HG03571 (cell line): Measurements from ENCODE around the gene KCNQ4.

Source experiments
- ATAC-seq: cut with Tn5 transposase; IDR thresholded peaks from one replicate; pipeline ENCODE4 v1.9.1; 2021; ENCODE audit not compliant: unreplicated experiment

KCNQ4 gene

GRCh38 chr1:40754201-40754600 is 29.4 kb upstream of the KCNQ4 start:
- ATAC-seq = no peak

DNA sequence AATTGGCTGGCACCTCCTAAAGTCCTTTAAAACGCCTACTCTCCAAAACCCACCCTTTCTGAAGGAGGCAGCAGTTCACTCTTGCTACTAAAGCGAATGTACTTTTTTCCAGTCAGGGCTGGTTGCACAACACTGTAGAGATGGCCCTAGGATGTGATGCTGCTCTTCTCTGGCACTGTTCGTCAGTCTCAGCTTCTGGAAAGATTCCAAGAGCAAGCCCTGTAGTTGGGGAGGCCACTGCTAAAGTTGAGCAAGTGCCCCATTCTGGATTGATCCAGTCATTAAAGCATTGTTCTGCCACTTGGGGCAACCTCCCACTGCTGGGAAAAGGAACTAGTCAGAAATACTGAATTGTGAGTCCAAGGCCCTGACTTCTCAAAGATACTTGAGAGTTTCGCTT is 28.5 kb upstream of the KCNQ4 start:
- ATAC-seq = no peak

GRCh38 chr1:40756523-40756922 is 27.1 kb upstream of the KCNQ4 start:
- ATAC-seq = no peak

- no peak for ATAC-seq
Observed at GRCh38 chr1:40757084-40757483, 26.5 kb upstream of the KCNQ4 start.

- no peak for ATAC-seq
Observed at GRCh38 chr1:40758004-40758403, 25.6 kb upstream of the KCNQ4 start.

GRCh38 chr1:40758578-40759343 is 24.8 kb upstream of the KCNQ4 start:
- ATAC-seq = no peak

DNA sequence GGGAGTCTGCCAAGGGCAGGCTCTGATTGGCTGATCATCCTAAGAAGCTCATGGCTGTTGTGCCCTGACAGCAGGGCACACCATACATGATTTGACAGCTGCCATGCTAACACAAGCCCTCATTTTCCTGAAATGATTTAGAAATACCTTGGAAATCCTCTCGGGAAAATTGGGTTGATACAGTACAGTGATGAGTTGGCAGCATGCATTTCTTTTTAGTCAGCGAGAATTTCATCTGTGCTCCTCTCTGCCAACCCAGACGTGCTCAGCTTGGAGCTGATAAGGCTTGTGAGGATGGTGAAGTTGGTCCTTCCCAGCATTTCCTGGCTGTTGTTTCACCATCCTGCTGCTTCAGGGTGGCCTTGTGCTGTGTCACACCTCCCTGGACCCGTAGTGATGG is 22.6 kb upstream of the KCNQ4 start:
- no peak for ATAC-seq

GRCh38 chr1:40762144-40762923 is 21.3 kb upstream of the KCNQ4 start:
- no peak for ATAC-seq

DNA sequence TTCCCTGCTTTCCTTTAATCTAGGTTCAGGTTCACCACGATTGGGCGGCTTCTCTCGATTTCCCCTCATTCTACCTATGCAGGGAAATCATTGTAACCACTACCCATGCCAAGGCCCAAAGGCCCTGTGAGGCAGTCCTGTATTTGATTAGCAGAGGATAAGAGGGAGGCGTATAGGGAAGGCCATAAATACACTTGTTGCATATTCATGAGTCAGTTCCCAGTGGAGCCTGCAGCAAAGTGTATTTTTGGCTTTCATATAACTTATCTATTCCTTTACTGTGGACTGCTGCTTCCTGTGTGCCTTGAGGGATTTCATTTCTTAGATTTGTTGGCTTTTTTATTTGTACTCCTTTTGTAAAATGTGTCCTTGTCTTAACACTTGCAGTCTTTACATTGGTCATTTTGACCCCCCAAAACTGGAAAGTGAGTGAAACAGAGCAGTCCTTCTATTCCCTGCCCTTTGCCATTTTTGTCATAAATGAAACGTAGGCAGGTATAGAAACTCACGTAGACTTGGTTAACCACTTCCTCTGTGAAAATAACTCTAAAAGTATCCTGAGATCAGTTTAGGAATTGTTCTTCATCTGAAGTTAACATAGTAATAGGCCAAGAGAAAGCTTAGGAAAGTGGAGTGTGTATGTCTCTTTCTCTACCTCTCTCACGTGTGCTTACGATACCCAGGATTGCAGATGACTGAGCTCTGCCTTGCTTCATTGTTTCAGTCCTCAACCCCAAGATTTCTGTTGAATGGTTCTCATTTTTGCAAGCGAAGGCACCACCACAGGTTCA is 19.6 kb upstream of the KCNQ4 start:
- ATAC-seq = no peak

DNA sequence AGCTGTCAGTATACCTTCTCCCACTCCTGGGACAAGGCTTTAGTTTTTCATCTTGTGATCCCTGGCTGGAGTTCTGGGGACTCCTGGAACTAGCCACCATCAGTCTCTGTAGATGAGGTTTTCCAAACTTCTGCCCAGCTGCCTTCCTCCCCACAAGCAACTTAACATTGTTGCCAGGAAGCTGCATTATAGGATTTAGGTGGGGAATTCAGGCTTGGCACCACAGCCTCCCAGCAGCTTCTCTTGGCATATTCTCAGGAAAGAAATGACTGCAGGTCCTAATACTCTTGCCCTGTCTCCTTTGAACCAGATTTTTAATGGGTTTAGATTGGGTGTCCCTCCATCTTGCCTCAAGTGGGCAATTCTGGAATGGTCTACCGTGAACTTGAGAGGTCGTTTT is 18.6 kb upstream of the KCNQ4 start:
- ATAC-seq = no peak

DNA sequence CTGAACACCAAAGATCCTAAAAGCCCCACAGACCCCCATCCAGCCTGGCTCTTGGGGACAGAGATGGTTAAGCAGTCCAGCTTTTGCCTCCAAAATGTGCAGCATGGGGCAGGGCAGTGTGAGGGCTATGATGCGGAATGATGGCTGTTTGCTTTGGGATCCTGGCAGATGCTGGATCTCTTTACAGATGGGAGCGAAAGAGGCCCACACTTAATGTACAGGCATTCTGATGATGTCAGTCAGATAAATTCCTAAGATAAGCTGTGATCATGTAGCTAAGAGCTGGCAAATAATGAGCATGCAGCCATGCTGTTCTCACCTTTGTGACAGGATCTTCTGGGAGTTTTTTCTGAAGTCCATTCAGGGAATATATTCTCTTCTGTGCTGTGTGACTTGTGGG is 17.6 kb upstream of the KCNQ4 start:
- no peak for ATAC-seq

DNA sequence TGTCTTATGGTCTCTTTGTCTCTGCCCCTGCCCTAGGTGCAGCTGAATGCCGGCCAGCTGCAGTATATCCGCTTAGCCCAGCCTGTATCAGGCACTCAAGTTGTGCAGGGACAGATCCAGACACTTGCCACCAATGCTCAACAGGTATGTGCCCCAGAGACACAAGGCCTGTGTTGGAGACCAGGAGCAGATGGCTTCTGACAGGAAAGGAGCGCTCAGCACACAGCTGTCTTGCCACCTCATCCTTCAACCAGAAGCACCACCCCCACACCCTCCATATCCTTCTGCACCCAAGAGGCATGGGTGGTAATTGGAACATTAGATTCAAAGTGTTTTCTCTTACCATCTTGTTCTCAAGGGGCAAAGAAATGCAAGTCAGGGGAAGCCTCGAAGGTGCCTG is 17.0 kb upstream of the KCNQ4 start:
- ATAC-seq = no peak

- ATAC-seq = no peak
Observed at GRCh38 chr1:40768146-40768990, 15.2 kb upstream of the KCNQ4 start.

- ATAC-seq = no peak
Observed at GRCh38 chr1:40769815-40770214, 13.8 kb upstream of the KCNQ4 start.

DNA sequence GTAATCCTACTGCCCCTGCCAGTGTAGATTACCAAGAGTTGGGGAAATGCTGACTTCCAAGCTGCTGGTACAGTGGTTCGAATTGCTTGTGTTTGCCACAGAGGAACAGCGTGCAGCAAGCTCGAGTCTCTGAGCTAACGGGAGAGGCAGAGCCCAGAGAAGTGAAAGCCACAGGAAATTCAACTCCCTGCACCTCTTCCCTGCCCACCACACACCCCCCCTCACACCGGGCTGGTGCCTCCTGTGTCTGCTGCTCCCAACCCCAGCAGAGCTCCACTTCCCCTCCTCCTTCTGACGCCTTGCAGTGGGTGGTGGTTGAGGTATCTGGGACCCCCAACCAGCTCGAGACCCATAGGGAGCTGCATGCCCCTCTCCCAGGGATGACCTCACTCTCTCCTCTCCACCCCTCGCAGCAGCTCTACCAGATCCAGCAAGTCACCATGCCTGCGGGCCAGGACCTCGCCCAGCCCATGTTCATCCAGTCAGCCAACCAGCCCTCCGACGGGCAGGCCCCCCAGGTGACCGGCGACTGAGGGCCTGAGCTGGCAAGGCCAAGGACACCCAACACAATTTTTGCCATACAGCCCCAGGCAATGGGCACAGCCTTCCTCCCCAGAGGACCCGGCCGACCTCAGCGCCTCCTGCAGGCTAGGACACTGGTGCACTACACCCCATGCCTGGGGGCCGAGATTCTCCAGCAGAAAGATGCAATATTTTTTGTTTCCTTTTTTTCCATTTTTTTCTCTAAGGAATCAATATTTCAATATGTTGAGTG is 13.1 kb upstream of the KCNQ4 start:
- ATAC-seq = no peak

DNA sequence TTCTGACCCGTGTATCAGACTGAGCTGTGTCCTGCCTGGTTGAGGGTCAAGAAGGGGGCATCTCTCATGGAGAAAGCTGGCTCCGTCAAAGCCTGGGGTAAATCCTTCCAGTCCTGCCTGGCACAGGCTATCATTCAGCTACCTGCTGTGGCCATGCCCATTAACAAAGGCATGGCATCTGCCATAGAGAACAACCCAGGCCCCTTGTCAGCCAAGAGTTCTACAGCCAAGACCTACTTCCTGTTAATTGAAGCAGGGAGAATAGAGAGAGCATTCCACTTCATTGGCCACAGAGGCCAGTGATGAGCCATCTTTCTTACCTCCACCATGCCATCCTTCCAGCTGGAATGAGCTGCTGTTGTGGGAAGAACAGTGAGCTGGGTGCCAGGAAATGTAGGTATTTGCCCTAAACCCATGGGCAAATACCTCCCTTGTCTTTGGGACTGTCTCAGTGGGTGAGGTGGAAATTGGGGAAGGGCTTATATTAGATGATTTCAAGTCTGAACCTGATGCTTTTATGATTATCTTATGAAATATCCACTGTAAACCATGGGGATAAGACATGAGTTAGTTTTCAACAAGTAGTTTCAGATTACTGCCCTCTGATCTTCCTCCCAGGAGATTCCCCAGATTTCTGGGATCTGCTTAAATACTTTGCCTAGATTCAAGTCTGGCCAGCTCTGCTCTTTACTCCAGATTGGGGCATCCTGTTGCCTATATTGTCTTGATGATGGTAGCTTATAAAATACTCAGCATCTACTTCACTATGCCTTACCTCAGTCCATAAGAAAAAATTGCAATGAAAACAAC is 11.2 kb upstream of the KCNQ4 start:
- ATAC-seq = no peak

DNA sequence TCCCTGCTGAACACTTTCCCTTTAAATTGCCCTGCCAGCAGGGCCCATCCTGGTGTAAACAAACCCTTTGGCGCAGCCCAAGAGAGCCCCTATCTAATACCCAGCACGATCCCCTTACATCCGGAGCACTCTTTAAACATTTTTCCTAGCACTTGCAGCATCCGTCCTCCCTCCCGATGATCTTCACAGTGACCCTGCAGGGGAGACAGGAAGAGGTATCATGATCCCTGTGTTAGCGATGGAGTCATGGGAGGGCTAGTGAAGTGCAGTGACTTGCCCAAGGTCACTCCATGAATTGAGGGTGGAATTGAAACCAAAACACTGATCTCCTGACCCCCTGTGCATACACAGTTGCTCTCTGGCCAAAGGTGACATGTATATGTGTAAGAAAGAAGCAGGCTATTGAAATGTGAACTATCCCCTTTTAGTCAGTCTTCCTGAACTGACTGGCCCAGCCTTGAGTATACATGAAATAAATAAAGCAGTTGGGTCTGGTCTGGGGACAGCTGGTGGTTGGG is 9.8 kb upstream of the KCNQ4 start:
- no peak for ATAC-seq

GRCh38 chr1:40774266-40774998 is 9.2 kb upstream of the KCNQ4 start:
- ATAC-seq = no peak
